GM19468 (cell line): Measurements from ENCODE around the gene MAP3K21.

Experiments used
- ATAC-seq: cut with Tn5 transposase; IDR thresholded peaks from one replicate; pipeline ENCODE4 v1.9.1; 2021; ENCODE audit warnings: mild to moderate bottlenecking, moderate library complexity, moderate number of reproducible peaks; ENCODE audit not compliant: unreplicated experiment; ENCODE audit errors: extremely low read depth

MAP3K21 gene

GRCh38 chr1:233327651-233328141, at the start of gene MAP3K21:
Gene MAP3K21, plus strand, starts transcription at chr1:233327724. Its CDS starts 305 bp downstream, at chr1:233328029.
- peak; percentile 4 for ATAC-seq

GRCh38 chr1:233278631-233279030, 48.9 kb upstream of the MAP3K21 start:
- no peak for ATAC-seq

- no peak for ATAC-seq
These were observed 47.6 kb upstream of the MAP3K21 start for GRCh38 chr1:233279971-233280370.

DNA sequence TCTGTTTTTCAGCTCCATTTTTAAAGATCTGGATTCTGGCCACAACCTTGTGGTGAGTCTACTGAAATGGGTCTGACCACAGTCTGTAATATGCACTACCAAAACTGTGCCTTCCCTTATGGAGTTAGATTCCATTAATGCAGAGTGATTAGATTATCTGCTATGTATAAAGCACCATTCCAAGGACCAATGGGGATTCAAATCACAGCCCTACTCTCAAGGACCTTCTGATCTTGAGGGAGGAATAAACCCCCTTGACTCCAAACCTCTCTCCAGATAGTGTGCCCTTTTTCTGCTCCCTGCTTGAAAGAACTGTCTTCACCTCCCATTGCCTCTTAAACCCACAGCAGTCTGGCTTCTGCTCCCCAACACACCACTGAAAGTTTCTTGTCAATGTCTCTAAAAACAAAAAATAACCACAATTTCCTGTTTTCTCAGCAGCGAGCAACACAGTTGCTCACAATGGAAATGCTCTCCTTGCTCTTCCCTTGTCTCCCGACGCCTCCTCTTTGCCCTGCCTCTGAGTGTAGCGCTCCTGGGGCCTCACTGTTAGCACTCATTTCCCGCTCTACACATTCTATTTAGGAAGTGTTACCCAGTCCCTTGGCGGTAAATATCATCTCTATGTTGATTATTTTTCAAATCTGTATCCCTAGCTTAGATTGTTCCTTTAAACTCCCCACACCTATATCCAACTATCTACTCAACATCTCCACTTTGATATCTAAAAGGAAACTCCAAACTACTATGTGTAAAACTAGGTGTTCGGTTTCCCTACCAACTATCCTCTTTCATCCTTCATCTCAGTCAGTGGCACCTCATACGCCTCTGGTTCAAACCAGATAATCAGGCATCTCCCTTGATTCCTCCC, 45.6 kb upstream of the MAP3K21 start:
- peak; percentile 50 for ATAC-seq

- ATAC-seq, result no peak
These were observed 45.0 kb upstream of the MAP3K21 start for GRCh38 chr1:233282582-233282886.

- no peak for ATAC-seq
These were observed 37.8 kb upstream of the MAP3K21 start for GRCh38 chr1:233289676-233290075.

DNA sequence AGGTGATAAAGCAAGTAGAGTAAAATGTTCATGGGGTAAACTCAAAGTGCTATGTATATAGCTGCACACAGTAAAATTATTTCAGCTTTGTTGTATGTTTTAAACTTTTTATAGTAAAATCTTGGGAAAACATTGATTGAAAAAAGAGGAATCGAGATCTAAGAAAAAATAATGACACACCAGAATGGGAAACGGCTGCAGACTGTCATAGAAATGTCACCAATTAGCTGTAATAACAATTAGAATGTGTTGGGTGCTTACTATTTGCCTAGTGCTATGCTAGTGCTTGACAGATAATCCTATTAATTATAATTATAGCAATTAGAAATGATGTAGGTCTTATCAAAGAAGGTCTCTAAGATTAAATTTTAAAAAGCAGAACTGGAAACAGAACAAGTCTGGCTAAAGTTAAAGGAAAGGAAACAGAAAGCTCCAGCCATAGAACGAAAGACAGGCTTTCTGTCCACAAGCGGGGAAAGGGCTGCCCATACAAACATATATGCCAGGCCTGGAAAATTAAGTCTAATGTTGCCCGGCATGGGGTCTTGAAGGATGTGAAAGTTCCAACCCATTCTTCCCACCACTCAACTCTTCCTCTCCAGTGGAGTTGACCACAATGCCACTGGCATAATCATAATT, 37.0 kb upstream of the MAP3K21 start:
- ATAC-seq, result no peak

DNA sequence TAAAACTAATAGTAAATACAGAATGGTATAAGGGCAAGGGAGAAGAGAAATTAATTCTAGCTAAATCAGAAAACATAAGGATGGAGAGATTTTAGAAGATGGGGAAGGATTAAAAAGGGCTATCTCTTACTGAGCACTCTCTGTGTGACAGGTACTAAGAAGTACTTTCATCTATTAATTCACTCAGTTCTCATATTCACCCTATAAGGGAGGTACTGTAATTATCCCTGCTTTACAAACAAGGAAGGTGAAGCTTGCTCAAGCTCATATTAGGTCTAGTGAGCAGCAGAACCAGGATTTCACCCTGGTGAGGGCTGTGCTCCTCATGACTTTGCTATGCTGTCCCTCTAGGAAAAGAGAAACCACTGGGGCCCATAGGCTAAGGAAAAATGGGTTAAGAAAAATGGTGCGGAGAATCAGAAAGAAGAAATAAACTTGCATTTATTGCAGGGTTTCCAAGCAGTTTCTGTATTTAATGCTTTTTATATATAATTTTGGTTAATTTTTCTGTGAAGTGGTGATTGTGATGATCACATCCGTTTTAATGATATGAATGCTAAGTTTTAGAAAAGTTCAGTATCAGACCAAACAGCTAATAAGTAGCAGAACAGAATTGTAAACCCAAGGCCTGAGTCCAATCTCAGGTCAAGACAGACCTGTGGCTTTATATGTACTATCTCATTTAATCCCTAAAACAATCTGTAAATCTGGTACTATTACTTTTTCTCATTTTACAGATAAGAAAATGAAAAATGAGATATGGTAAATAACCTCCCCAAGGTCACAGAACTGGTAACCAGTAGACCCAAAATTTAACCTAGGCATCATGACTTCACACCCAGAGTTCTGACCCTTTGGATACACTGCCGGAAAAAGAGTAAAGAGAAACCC, 33.7 kb upstream of the MAP3K21 start:
- no peak for ATAC-seq

DNA sequence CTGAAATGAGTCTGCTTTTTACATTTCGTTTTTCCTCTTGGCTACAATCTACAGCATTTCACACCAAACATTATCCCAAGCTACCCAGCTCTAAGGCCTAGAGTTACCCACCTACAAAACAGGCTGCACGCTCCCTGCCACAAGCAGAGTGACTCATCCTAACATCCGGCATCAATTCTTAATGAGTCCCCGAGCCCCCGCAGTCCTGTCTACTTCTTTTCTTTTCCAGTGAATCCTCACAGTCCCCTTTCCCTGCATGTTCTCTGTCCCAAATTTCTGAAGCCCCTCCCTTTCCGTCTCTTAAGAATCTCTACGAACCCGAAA, 32.6 kb upstream of the MAP3K21 start:
- ATAC-seq, result peak; percentile 13

DNA sequence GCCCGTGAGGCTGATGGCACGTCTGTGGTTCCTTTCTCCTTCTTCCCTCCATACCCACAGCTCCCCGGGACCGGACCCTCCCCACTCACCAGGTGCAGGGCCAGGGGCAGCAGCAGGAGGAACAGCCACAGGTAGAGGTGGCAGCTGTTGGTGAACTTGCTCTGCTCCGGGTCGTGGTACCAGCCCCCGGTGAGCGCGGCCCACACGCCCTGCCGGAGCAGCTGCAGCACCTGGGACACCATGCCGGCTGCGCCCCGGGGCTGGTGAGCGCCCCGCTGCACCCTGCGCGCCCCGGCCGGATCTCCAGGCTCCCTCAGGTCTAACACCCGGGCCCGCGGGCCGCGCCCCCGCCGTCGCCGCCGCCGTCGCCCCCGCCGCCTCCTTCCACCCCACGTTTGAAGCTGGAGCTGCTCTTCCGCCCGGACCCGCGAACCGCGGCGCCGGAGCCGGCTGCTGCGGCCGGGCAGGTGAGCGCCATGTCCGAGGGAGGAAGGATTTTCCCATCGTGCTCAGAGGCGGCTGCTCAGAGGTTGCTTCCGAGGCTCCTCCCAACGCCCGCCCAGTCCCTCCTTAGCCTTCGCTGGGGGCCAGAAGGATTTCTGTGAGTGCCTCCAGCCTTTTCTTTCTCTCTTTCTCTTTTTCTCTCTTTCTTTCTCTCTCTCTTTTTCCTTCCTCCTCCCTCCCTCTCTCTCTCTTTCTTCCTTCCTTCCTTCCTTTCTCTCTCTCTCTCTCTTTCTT, 32.1 kb upstream of the MAP3K21 start, which contains the start of gene PCNX2:
PCNX2 (minus strand) TSS at position 489 of the 738 bp plus-strand sequence; CDS start at position 242, 247 bp downstream.
- peak; percentile 74 for ATAC-seq

GRCh38 chr1:233295975-233296322, 31.6 kb upstream of the MAP3K21 start:
- no peak for ATAC-seq

DNA sequence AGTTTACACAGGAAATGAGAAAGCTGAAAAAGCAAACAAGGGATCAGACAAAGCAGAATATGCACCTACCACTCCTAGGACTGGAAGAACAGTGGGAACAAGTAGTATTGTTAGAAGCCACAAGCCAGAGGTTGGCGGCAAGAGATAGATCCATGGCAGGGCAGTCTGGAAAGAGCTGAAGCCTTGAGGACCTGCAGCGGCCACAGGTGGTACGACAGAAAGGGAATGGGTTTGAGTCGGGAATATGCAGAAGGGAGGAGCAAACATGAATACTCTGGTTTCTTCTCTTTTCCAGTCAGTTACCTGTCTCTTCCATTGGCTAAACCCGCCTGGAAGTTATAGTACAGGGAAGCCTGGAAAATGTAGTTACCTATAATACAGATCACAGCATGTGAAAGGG, 28.1 kb upstream of the MAP3K21 start:
- ATAC-seq, result no peak

DNA sequence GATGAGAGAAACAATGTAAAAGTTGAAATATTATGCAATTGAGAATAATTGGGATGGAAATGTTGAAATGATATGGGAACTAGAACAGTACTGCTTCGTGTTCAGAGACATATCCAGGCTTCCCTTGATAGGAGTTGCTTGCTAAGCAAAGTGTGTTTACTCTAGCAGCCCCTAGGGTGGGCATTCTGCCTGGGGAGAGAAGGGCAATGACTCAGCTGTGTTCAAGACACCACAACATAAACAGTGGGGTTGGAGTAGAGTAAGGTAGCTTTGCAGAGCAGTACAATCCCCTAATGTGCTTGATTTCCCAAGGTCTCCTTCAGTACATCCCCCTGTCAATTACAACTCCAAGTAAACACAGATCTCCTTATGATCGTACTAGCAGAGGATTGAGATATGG, 27.2 kb upstream of the MAP3K21 start:
- no peak for ATAC-seq

- ATAC-seq, result no peak
These were observed 22.9 kb upstream of the MAP3K21 start for GRCh38 chr1:233304489-233305102.

DNA sequence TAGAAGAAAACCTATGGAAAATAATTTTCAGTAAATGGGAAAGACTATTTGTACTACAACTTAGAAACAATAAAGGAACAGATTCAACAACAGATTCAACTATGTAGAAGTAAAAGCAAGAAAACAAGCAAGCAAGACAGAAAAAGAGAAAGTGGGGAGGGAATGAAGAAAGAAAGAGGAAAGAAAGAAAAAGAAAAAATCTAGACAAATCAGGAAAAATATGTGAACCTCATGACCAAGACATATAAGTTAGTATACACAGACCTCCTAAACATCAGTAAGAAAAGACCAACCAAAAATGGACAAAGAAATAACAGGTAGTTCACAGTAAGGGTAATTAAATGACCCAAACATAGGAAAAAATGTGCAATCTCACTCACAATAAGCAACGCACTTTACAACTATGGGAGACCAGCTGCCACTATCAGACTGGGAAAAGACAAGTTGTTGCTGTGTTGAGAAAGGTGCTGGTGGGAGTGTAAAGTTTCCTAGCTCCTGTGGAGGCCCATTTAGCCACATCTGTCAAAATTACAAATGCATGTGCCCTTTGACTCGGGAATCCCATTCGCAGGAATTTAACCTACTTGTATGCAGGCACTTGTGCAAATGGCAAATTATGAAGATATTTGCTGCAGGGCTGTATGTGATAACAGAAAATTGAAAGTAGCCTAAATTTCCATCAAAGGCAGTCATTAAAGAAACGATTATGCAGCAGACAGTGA, 13.9 kb upstream of the MAP3K21 start:
- no peak for ATAC-seq

DNA sequence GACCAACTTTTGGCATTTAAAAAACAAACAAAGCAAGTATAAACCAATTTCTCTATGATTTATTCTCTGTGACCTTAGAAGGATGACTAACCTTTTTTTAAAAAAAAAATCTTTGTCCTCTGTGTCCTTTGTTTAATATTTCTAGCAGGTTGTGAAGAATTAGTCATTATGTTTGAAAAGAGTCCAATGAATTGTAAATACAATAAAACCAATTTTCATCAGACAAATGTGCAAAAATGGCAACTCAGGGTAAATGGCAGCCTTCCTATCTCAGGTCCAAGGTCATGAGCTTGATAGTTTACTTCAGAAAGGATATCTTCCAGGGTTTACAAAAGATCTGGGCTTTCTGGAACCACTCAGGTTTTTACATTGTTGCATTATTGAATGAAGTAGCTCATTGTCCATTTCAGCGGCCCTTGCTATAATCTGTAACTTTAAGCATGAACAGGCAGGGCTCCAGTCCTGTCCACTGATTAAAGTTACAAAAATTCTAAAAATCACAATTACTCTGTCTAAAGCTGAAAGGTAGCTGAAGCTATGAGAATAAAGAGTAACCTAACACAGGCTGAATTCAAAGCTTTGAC, 11.7 kb upstream of the MAP3K21 start:
- no peak for ATAC-seq

- no peak for ATAC-seq
These were observed 11.1 kb upstream of the MAP3K21 start for GRCh38 chr1:233316473-233316872.

- no peak for ATAC-seq
These were observed 8.3 kb upstream of the MAP3K21 start for GRCh38 chr1:233319272-233319671.

GRCh38 chr1:233320023-233320422, 7.5 kb upstream of the MAP3K21 start:
- ATAC-seq, result no peak
